K562 (cell line): ENCODE data around the gene SLC4A11. TPM values are rescaled to one million over a fixed set of nuclear protein-coding genes. Genes with fewer than 3 reads are reported as not detected.

Experiments used
- ATAC-seq: fragments of 200-7000 bp; cut with Tn5 transposase; 3 replicates; pipeline ENCODE4 v1.9.1; 2020; ENCODE audit warnings: moderate library complexity
- BruUV-seq: library from RNA; stranded (reverse); fragments of 400-500 nt; replicated peaks from 2 replicates; lab custom pipeline; 2021; lab: Mats Ljungman, UMichigan
- CTCF ChIA-PET: fragments of 300-600 bp; formaldehyde crosslinking; extraction: SDS; loops from one replicate; lab custom pipeline; 2021; ENCODE audit warnings: low intra/inter-chr PET ratio; lab: Yijun Ruan, JAX
- POLR2A ChIA-PET: fragments of 300-600, 350-650 bp; sonication (Branson Sonifier 250); formaldehyde crosslinking; extraction: SDS; loops from one replicate; lab custom pipeline; 2021; ENCODE audit warnings: antibody characterized with exemption, inconsistent platforms; lab: Yijun Ruan, JAX
- DNase-seq, 4 experiments: peaks; one replicate each; pipeline versions ENCODE4 v3.0.0 to v3.0.0-alpha.2; 2011 to 2018; ENCODE audit warnings: low spot score in 3 of 4, mixed read lengths in 3 of 4; ENCODE audit errors: extremely low read depth in 1 of 4
- FAIRE-seq: peaks from 2 replicates; lab custom pipeline; 2011; peaks lifted over from hg19 to GRCh38; lab: Jason Lieb, UNC
- H2AFZ ChIP-seq: 2 replicates; pipeline ENCODE4 v1.6.0; 2011; ENCODE audit warnings: low read depth, low read length, control low read depth, inconsistent platforms
- H3K27ac ChIP-seq: fragments of 200-600 bp; 3 replicates; pipeline ENCODE4 v1.8.0; 2011; ENCODE audit warnings: low read depth, mild to moderate bottlenecking, control low read depth, inconsistent platforms, low read length, moderate library complexity, mixed read lengths; ENCODE audit errors: extremely low read depth
- H3K27me3 ChIP-seq, 2 experiments: fragments of 300-600 bp in 1 of 2; 2 replicates in 1 of 2; 3 replicates in 1 of 2; pipeline versions ENCODE4 v1.6.0 to v1.8.0; 2011; ENCODE audit warnings: inconsistent platforms in 2 of 2, low read length in 2 of 2, mild to moderate bottlenecking in 1 of 2, mixed read lengths in 1 of 2, moderate library complexity in 1 of 2; ENCODE audit not compliant: control insufficient read depth in 2 of 2, insufficient read depth in 2 of 2
- H3K36me3 ChIP-seq: fragments of 300-600 bp; 3 replicates; pipeline ENCODE4 v1.8.0; 2011; ENCODE audit warnings: mild to moderate bottlenecking, low read length, inconsistent platforms; ENCODE audit not compliant: control insufficient read depth, insufficient read depth
- H3K4me1 ChIP-seq, 2 experiments: fragments of 200-600 bp in 1 of 2; replicated peaks in 1 of 2; 2 replicates in 1 of 2; 3 replicates in 1 of 2; pipeline versions ENCODE4 v1.5.1 to v1.8.0; 2011; ENCODE audit warnings: inconsistent platforms in 2 of 2, low read length in 2 of 2, mild to moderate bottlenecking in 1 of 2, mixed read lengths in 1 of 2, moderate library complexity in 1 of 2; ENCODE audit not compliant: control insufficient read depth in 2 of 2, insufficient read depth in 2 of 2
- H3K4me2 ChIP-seq: 2 replicates; pipeline ENCODE4 v1.6.1; 2011; ENCODE audit warnings: low read length, control low read depth, inconsistent platforms, mixed read lengths; ENCODE audit not compliant: insufficient read depth
- H3K4me3 ChIP-seq: fragments of 200-600 bp; sonication (generic), shearing (Covaris generic); 2 replicates; pipeline ENCODE4 v1.5.1; 2016; ENCODE audit warnings: control low read depth, inconsistent platforms
- H3K79me2 ChIP-seq: fragments of 200-600 bp; 3 replicates; pipeline ENCODE4 v1.8.0; 2011; ENCODE audit warnings: low read length, inconsistent platforms; ENCODE audit not compliant: control insufficient read depth, insufficient read depth
- H3K9ac ChIP-seq, 2 experiments: 2 replicates each; pipeline versions ENCODE4 v1.6.0 to v1.6.1; 2011; ENCODE audit warnings: low read depth in 2 of 2, low read length in 2 of 2, control low read depth in 1 of 2, inconsistent platforms in 1 of 2, mild to moderate bottlenecking in 1 of 2, mixed read lengths in 1 of 2; ENCODE audit not compliant: insufficient read depth in 1 of 2
- H3K9me1 ChIP-seq: one replicate; pipeline ENCODE4 v1.6.0; 2011; ENCODE audit warnings: inconsistent platforms, mild to moderate bottlenecking, low read length, moderate library complexity; ENCODE audit not compliant: control insufficient read depth, insufficient read depth
- H3K9me3 ChIP-seq: replicated peaks from 2 replicates; pipeline ENCODE4 v1.5.1; 2011; ENCODE audit warnings: low read depth, low read length, inconsistent platforms; ENCODE audit not compliant: control insufficient read depth, insufficient read depth
- H4K20me1 ChIP-seq: replicated peaks from 2 replicates; pipeline ENCODE4 v1.6.1; 2011; ENCODE audit warnings: low read length, inconsistent platforms, mixed read lengths; ENCODE audit not compliant: control insufficient read depth, insufficient read depth
- BRF1 ChIP-seq: IDR thresholded peaks from 3 replicates; pipeline ENCODE4 v1.6.1; 2011; ENCODE audit warnings: borderline replicate concordance, mild to moderate bottlenecking; ENCODE audit not compliant: insufficient read length; ENCODE audit errors: extremely low read depth
- CEBPG ChIP-seq, 3 experiments: fragments of 200-800 bp in 1 of 3; sonication (Bioruptor generic) in 1 of 3; sonication (generic) in 1 of 3; formaldehyde crosslinking in 1 of 3; IDR thresholded peaks in 2 of 3; conservative IDR thresholded peaks in 1 of 3; 2 replicates each; pipeline versions ENCODE4 v1.6.1 to v1.8.0; 2016 to 2022; ENCODE audit warnings: missing compliant biosample characterization in 2 of 3, missing genetic modification characterization in 2 of 3, mild to moderate bottlenecking in 1 of 3, missing genetic modification reagents in 1 of 3
- CREM ChIP-seq: IDR thresholded peaks from 2 replicates; pipeline ENCODE4 v1.6.1; 2014; ENCODE audit warnings: antibody characterized with exemption, low read depth
- EGR1 ChIP-seq: fragments of 450-650 bp; conservative IDR thresholded peaks from 2 replicates; pipeline ENCODE4 v1.6.1; 2017; ENCODE audit warnings: mild to moderate bottlenecking
- KLF13 ChIP-seq: fragments of 450-650 bp; IDR thresholded peaks from 2 replicates; pipeline ENCODE4 v1.6.1; 2016; ENCODE audit warnings: missing genetic modification characterization, low read depth, mild to moderate bottlenecking, missing compliant biosample characterization, moderate library complexity, borderline replicate concordance
- OTX1 ChIP-seq: fragments of 450-650 bp; formaldehyde crosslinking; IDR thresholded peaks from 2 replicates; pipeline ENCODE4 v1.4.0; 2022; ENCODE audit warnings: mild to moderate bottlenecking
- PCBP1 ChIP-seq: fragments of 200-400 bp; formaldehyde crosslinking; IDR thresholded peaks from 2 replicates; pipeline ENCODE4 v1.6.1; 2018; ENCODE audit warnings: mild to moderate bottlenecking, low read depth, low read length; ENCODE audit not compliant: poor library complexity, severe bottlenecking
- SMAD4 ChIP-seq: fragments of 250-450 bp; sonication (Bioruptor Pico); conservative IDR thresholded peaks from 2 replicates; pipeline ENCODE4 v1.8.0; 2021; ENCODE audit warnings: inconsistent platforms, mild to moderate bottlenecking, moderate library complexity
- TRIM28 ChIP-seq: fragments of 450-650 bp; IDR thresholded peaks from 2 replicates; pipeline ENCODE4 v1.6.1; 2017
- ZNF197 ChIP-seq: fragments of 200-800 bp; sonication (Bioruptor generic); IDR thresholded peaks from 2 replicates; pipeline ENCODE4 v1.6.1; 2016; ENCODE audit warnings: low read depth, missing genetic modification characterization, missing compliant biosample characterization
- WGBS: fragments of 100-300 bp; shearing (Covaris generic); methylation state at CpG from one replicate; pipeline ENCODE4 v1.1.6; 2016; ENCODE audit warnings: low coverage, mixed read lengths; ENCODE audit not compliant: insufficient coverage; ENCODE audit errors: missing lambda C conversion rate; 5-methylcytosine and 5-hydroxymethylcytosine counted together
- in situ Hi-C: fragments of 300-500 bp; cut with MboI; formaldehyde crosslinking; loops from 4 replicates; pipeline ENCODE4 v1.15.0; 2018; ENCODE audit warnings: inconsistent platforms, mixed read lengths
- intact Hi-C: fragments of 100-400 bp; cut with micrococcal nuclease; formaldehyde crosslinking; loops from 2 replicates; pipeline ENCODE4 v1.14.2; 2022
- polyA plus RNA-seq, 8 experiments: library from polyadenylated mRNA; depleted of rRNA in 4 of 8; stranded (reverse) in 5 of 8; unstranded in 3 of 8; fragments of >200 nt; fragmentation: Nextera tagmentation in 2 of 8; fragmentation: Illumina TruSeq in 1 of 8; extraction: Ambion mirVana in 2 of 8; extraction: Trizol in 1 of 8; gene quantifications; 2 replicates each; pipeline versions ENCODE4 v1.2.1 to v1.2.3, GENCODE V29; 2011 to 2014; ENCODE audit warnings: inconsistent platforms in 1 of 8, missing spikeins in 1 of 8
- total RNA-seq, 7 experiments: library from RNA; depleted of rRNA in 6 of 7; stranded (reverse); fragments of >200 nt in 6 of 7; fragmentation: Illumina TruSeq in 2 of 7; extraction: Trizol in 2 of 7; gene quantifications; 2 replicates each; pipeline versions ENCODE4 v1.2.1 to v1.2.3, GENCODE V29; 2011 to 2021; ENCODE audit warnings: low replicate concordance in 1 of 7
- TF ChIP-seq, protein P1 (sequence below): sonication (generic); formaldehyde crosslinking; IDR thresholded peaks from 2 replicates; pipeline ENCODE4 v1.8.1; 2022; ENCODE audit warnings: missing genetic modification reagents

Gene SLC4A11
- total and polyA plus RNA-seq, 9 of the 15 experiments (the other 6 are each of a cell fraction or from before 2014, with no cell fraction given): 0.10 to 2.0 (median 0.20) TPM

DNA sequence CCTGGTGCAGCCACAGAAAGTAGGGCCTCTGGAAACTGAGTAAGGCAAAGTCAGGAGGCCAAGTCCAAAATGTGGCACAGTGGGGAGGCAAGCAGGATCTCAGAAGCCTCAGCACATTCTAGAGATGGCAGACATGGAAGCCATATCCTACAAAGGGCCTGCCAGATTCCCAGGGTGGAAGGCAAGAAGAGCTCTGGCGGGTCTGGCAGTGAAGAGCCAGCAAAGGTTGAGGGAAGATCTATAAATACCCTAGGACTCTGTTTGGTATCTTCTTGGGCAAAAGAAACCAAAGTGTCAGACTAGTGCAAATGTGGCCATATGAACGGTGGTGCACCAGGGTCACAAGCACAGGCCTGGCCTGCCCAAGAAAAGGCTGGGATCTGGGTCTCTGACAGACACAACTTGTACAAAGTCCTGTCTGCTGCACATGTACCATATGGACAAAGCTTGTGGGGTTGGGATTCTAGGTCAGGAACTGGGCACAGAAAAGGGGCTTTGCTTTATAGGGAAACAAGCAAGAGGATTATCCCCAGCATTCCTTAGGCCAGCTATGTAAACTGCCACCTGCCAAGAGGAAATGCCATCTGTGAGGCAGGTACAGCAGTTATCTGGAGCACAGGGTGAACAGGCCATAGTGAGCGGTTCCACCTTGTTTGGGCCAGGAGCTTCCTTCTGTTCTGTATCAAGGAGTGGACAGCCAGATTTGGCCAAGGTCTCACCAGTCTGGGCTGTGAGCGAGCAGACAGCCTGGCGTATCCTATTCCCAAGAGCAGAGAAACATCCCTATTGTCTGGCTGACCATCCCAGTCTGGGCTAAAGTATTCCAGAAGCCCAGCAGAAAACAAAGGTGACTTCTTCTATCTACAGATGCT is 36.3 kb upstream of the SLC4A11 start:
- Histone ChIP-seq H3K27ac (no peak overlapping the region), H3K36me3 (no peaks in the 10 kb centered on the region), H3K9ac (no peak overlapping the region), H3K27me3 (no peaks in the 10 kb centered on the region), H3K9me1 (no peaks in the 10 kb centered on the region), H3K4me2 (no peak overlapping the region), H3K4me3 (no peak overlapping the region), H2AFZ (no peak overlapping the region), H3K4me1 (no peaks in the 10 kb centered on the region), H3K9me3 (no peaks in the 10 kb centered on the region)
- in situ Hi-C loops: no loop called here
- FAIRE-seq: no peak
- ChIA-PET CTCF (no interaction called here), POLR2A (no interaction called here)
- TF ChIP-seq PCBP1 (no peak), BRF1 (no peak), CEBPG (CRISPR knock-in tag; IDR thresholded peaks at IDR 0.05) (no peak), CEBPG (tag; conservative IDR thresholded peaks at IDR 0.05 in 1 of 2, IDR thresholded peaks at IDR 0.05 in 1 of 2) (no peak), EGR1 (no peak), CREM (no peak), SMAD4 (CRISPR knock-in tag) (no peak), TRIM28 (no peak), OTX1 (CRISPR knock-in tag) (no peak), ZNF197 (CRISPR knock-in tag) (no peak), KLF13 (no peak)
- TF ChIP-seq, protein P1, sequence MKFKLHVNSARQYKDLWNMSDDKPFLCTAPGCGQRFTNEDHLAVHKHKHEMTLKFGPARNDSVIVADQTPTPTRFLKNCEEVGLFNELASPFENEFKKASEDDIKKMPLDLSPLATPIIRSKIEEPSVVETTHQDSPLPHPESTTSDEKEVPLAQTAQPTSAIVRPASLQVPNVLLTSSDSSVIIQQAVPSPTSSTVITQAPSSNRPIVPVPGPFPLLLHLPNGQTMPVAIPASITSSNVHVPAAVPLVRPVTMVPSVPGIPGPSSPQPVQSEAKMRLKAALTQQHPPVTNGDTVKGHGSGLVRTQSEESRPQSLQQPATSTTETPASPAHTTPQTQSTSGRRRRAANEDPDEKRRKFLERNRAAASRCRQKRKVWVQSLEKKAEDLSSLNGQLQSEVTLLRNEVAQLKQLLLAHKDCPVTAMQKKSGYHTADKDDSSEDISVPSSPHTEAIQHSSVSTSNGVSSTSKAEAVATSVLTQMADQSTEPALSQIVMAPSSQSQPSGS (CRISPR knock-in tag): no peak
- TF ChIP-seq, all 486 proteins: peak for 0
- intact Hi-C loops: loop anchor here (10.0 kb wide), 1 partner anchor 220 kb away; no protein-coding TSS in a partner anchor
- 64% methylated on average over 5 of the region's 5 CpGs for WGBS
- no peak for ATAC-seq
- BruUV-seq: no TSS peak
- H3K79me2 ChIP-seq: no peaks in the 10 kb centered on the region
- no peak for DNase-seq
- no peaks in the 10 kb centered on the region for H4K20me1 ChIP-seq
